ENCODE data around the gene NAPSA. TPM values are rescaled to one million over a fixed set of nuclear protein-coding genes. Genes with fewer than 3 reads are reported as not detected.

NAPSA gene
- total and polyA plus RNA-seq, 9 of the 15 experiments (the other 6 are each of a cell fraction or from before 2014, with no cell fraction given): 0.25 to 1.9 (median 0.69) TPM

- TSS peak; percentile 85 for BruUV-seq (replicated peaks)
- peak overlapping the region; percentile 86 for H3K27ac ChIP-seq (ENCODE audit: extremely low read depth, low read depth, low read length)
- H3K9me3 ChIP-seq (replicated peaks; ENCODE audit: control insufficient read depth, insufficient read depth, low read depth, low read length): no peaks in the 10 kb centered on the region
- no peaks in the 10 kb centered on the region for H3K9me1 ChIP-seq (ENCODE audit: control insufficient read depth, insufficient read depth, low read length)
- no peaks in the 10 kb centered on the region for H3K27me3 ChIP-seq (ENCODE audit: control insufficient read depth in 2 of 2, insufficient read depth in 2 of 2, low read length in 2 of 2)
- H3K4me2 ChIP-seq (ENCODE audit: insufficient read depth, low read length): peak overlapping the region; percentile 94
- H3K9ac ChIP-seq (ENCODE audit: insufficient read depth in 1 of 2, low read depth in 2 of 2, low read length in 2 of 2): peak overlapping the region; percentile 76 to 95; a peak in 3 of 4 replicates
- H4K20me1 ChIP-seq (replicated peaks; ENCODE audit: control insufficient read depth, insufficient read depth, low read length): peaks cover 5% of the 10 kb centered on the region
- in situ Hi-C loops (cut with MboI): no loop called here
- ATAC-seq: peak; percentile 36
- peak in 2 of 4 experiments; percentile 2 to 56 for DNase-seq (ENCODE audit: extremely low read depth in 1 of 4, low spot score in 3 of 4)
- peaks cover 11 to 80% of the 10 kb centered on the region in 2 experiments for H3K4me1 ChIP-seq (replicated peaks in 1 of 2; ENCODE audit: control insufficient read depth in 2 of 2, insufficient read depth in 2 of 2, low read length in 2 of 2)
- CTCF ChIA-PET (ENCODE audit: low intra/inter-chr PET ratio): interaction anchor here (0.7 kb wide), 1 partner anchor 335 kb away, joined by 5 read pairs; no protein-coding TSS in a partner anchor
- FAIRE-seq: no peak
- peaks cover 56% of the 10 kb centered on the region for H3K79me2 ChIP-seq (ENCODE audit: control insufficient read depth, insufficient read depth, low read length)
- intact Hi-C loops (cut with micrococcal nuclease): no loop called here
- WGBS (ENCODE audit: insufficient coverage, low coverage, missing lambda C conversion rate): 40% methylated on average over 20 of the region's 21 CpGs
- H2AFZ ChIP-seq (ENCODE audit: low read depth, low read length): peak overlapping the region; percentile 82
- H3K4me3 ChIP-seq: peak overlapping the region; percentile 51
- peaks cover 77% of the 10 kb centered on the region for H3K36me3 ChIP-seq (ENCODE audit: control insufficient read depth, insufficient read depth, low read length)
- POLR2A ChIA-PET: interaction anchor here (0.7 to 2.2 kb wide), 11 partner anchors 8 to 83 kb away, joined by 3 to 17 read pairs (median 3); partner anchors contain the start of gene NR1H2
- TF ChIP-seq NBN (IDR thresholded peaks at IDR 0.05; ENCODE audit: low read depth) (no peak), ETV1 (tag; conservative IDR thresholded peaks at IDR 0.05; ENCODE audit: low read depth) (peak; percentile 47; the same call in 1 of the 2 replicates), ARID1B (IDR thresholded peaks at IDR 0.05) (0 out of 2 replicates have a peak, but pooled peaks have one; percentile 19), RAD21 (CRISPR knock-in tag; conservative IDR thresholded peaks at IDR 0.05 in 1 of 2, IDR thresholded peaks at IDR 0.05 in 1 of 2) (no peak), E2F8 (IDR thresholded peaks at IDR 0.05; ENCODE audit: low read depth, partially characterized antibody) (peak; percentile 55), UBTF (IDR thresholded peaks at IDR 0.05; ENCODE audit: borderline replicate concordance in 1 of 2, low read depth in 2 of 2, low read length in 2 of 2) (no peak), OTX1 (CRISPR knock-in tag; IDR thresholded peaks at IDR 0.05) (peak; percentile 6; the same call in 1 of the 2 replicates), CREB3L1 (IDR thresholded peaks at IDR 0.05; ENCODE audit: borderline replicate concordance, low read depth) (no peak), SMAD4 (CRISPR knock-in tag; conservative IDR thresholded peaks at IDR 0.05) (0 out of 2 replicates have a peak, but pooled peaks have one; percentile 44), ELF2 (CRISPR knock-in tag; IDR thresholded peaks at IDR 0.05) (no peak), PML (IDR thresholded peaks at IDR 0.05; ENCODE audit: low read length) (peak; percentile 4; the same call in 1 of the 2 replicates)
Measured at GRCh38 chr19:50383001-50383851, 17.8 kb upstream of the NAPSA start.

Data from K562 (cell line).